ENCODE measurements around the gene ALPK1.

ALPK1 gene

DNA sequence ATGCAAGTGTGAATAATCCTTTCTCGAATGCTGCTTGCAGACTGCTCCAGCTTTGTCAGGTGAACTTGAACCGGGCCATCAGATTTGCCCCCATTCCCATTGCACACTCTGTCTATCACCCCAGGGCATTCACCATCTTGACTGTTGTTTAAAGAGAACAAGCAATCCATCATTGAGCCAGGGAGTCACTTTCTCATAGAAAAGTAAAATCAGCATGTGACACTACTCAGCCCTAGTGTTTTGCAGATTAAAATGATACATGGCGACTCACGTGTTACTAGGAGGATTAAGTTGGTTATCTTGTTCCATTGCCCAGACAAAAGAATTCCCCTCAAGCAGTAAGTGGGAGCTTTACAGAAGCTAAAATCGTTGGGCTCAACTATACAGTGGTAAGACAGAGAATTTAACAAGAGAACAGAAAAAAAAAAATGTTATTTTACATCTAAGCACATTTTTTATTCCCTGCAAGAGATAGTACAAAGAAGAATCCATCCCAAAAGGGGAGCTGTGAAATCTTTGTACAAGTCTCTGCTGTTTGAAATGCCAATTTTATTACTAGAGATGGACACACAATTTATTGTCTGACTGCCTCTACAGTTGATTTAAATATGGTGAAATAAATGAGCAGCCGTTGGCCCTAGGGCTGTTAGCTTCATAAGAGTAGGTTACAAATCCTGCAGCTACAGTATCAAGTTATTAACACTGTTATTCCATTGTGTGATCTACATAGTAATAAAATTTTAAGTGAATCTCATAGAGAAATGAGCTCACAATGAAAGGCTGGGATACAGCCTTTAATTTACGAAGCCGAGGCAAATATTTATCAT lies 151.3 kb downstream of the ALPK1 start:
- Mint-ChIP-seq H3K36me3 (ENCODE audit: low read depth) (peaks cover 14% of the 10 kb centered on the region), H3K4me1 (no peaks in the 10 kb centered on the region), H3K4me3 (no peak overlapping the region), H3K27ac (no peak overlapping the region), H3K27me3 (ENCODE audit: low read depth) (peaks cover 3% of the 10 kb centered on the region), H3K9me3 (peaks cover 21% of the 10 kb centered on the region)
- TF ChIP-seq, protein P1, sequence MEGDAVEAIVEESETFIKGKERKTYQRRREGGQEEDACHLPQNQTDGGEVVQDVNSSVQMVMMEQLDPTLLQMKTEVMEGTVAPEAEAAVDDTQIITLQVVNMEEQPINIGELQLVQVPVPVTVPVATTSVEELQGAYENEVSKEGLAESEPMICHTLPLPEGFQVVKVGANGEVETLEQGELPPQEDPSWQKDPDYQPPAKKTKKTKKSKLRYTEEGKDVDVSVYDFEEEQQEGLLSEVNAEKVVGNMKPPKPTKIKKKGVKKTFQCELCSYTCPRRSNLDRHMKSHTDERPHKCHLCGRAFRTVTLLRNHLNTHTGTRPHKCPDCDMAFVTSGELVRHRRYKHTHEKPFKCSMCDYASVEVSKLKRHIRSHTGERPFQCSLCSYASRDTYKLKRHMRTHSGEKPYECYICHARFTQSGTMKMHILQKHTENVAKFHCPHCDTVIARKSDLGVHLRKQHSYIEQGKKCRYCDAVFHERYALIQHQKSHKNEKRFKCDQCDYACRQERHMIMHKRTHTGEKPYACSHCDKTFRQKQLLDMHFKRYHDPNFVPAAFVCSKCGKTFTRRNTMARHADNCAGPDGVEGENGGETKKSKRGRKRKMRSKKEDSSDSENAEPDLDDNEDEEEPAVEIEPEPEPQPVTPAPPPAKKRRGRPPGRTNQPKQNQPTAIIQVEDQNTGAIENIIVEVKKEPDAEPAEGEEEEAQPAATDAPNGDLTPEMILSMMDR (IDR thresholded peaks at IDR 0.05; ENCODE audit: unreplicated experiment in 3 of 3): no peak

DNA sequence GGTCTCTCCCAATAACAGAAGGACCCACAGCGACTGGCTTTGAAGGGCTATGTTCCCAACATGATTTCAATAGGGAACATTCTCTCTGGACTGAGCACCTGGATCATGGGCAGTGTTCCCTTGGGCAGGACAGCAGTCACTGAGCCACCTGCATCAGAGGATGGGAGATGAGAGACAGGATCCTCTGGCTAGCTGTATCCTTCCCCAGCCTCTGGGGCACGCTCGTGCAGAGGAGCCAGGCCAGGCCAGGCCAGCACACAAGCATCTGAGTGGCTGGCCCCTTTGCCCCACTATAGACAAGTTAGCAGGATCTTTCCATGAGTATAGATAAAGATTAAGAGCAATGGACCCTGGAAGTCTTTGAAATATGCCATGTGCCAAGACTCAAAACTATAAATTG lies 152.5 kb downstream of the ALPK1 start:
- no peak overlapping the region for H3K27ac Mint-ChIP-seq
- peaks cover 8% of the 10 kb centered on the region for H3K36me3 Mint-ChIP-seq (ENCODE audit: low read depth)
- TF ChIP-seq, protein P1 (IDR thresholded peaks at IDR 0.05; ENCODE audit: unreplicated experiment in 3 of 3): no peak
- H3K4me3 Mint-ChIP-seq: no peak overlapping the region
- H3K9me3 Mint-ChIP-seq: peaks cover 14% of the 10 kb centered on the region
- H3K27me3 Mint-ChIP-seq (ENCODE audit: low read depth): peaks cover 3% of the 10 kb centered on the region
- H3K4me1 Mint-ChIP-seq: no peaks in the 10 kb centered on the region

DNA sequence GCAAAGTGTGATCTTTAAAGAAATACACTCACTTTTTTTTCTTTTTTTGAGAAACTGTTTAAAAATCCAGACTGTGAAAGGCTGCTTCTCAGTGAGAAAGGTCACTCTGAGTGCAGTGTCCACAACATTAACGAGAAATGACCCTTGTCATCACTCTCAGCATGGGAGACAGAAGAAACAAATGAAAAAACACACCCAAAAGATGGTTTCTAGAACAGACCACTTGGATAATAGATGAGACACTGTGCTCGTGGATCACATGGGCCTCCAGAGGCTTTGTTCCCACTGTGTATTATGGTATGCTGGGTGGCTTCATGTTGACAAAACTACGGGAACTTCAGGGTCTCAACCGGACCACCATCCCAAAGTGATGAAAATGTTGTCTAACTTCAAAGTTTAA lies 153.9 kb downstream of the ALPK1 start:
- no peak overlapping the region for H3K4me3 Mint-ChIP-seq

DNA sequence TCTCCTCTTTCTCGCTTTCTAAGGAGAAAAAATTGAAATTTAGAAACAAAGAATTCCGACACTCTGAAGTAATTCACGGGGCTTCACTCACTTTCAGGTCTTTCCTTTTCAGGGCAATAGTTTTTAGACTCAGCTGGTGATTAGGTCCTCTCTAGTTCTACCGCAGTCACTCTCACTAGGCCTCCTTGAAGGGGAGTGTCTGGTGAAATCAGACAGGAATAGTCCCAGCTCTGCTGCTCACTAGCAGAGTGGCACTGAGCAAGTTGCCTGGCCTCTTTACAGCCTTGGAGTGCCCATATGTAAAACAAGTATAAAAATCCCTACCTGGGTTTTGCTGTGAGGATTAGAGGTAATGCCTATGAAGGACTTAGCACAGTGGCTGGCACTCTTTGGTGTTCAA lies 154.7 kb downstream of the ALPK1 start:
- H3K36me3 Mint-ChIP-seq (ENCODE audit: low read depth): no peaks in the 10 kb centered on the region
- H3K9me3 Mint-ChIP-seq: peaks cover 9% of the 10 kb centered on the region
- H3K27me3 Mint-ChIP-seq (ENCODE audit: low read depth): peaks cover 1% of the 10 kb centered on the region
- no peak overlapping the region for H3K4me3 Mint-ChIP-seq
- H3K27ac Mint-ChIP-seq: no peak overlapping the region
- TF ChIP-seq, protein P1 (IDR thresholded peaks at IDR 0.05; ENCODE audit: unreplicated experiment in 3 of 3): no peak
- H3K4me1 Mint-ChIP-seq: no peaks in the 10 kb centered on the region

More for the DNA sequence above, 153.9 kb downstream of the ALPK1 start:
- H3K9me3 Mint-ChIP-seq: peaks cover 8% of the 10 kb centered on the region
- H3K27ac Mint-ChIP-seq: no peak overlapping the region
- TF ChIP-seq, protein P1 (IDR thresholded peaks at IDR 0.05; ENCODE audit: unreplicated experiment in 3 of 3): no peak
- no peaks in the 10 kb centered on the region for H3K36me3 Mint-ChIP-seq (ENCODE audit: low read depth)
- H3K4me1 Mint-ChIP-seq: no peaks in the 10 kb centered on the region
- H3K27me3 Mint-ChIP-seq (ENCODE audit: low read depth): no peaks in the 10 kb centered on the region

DNA sequence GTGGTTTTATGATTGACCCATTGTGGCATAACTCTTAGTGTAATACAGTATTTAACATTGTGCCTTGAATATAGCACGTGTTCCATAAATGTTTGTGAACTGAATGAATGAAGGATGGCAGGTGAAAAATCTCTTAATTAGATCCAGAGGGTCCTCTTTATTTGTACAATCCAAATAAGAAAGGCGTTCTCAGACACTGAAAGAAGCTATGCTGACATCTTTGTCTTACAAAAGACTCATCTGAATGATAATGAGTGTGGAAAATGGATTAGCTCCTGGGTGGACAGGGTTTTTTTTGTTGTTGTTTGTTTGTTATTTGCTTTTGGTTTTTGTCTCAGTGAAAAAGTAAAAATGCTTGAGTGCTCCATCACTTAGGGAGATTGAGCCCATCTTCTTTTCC lies 156.2 kb downstream of the ALPK1 start:
- H3K36me3 Mint-ChIP-seq (ENCODE audit: low read depth): no peaks in the 10 kb centered on the region
- H3K9me3 Mint-ChIP-seq: peaks cover 19% of the 10 kb centered on the region
- no peak overlapping the region for H3K27ac Mint-ChIP-seq
- peaks cover 7% of the 10 kb centered on the region for H3K27me3 Mint-ChIP-seq (ENCODE audit: low read depth)
- no peaks in the 10 kb centered on the region for H3K4me1 Mint-ChIP-seq
- TF ChIP-seq, protein P1 (IDR thresholded peaks at IDR 0.05; ENCODE audit: unreplicated experiment in 3 of 3): no peak
- no peak overlapping the region for H3K4me3 Mint-ChIP-seq

DNA sequence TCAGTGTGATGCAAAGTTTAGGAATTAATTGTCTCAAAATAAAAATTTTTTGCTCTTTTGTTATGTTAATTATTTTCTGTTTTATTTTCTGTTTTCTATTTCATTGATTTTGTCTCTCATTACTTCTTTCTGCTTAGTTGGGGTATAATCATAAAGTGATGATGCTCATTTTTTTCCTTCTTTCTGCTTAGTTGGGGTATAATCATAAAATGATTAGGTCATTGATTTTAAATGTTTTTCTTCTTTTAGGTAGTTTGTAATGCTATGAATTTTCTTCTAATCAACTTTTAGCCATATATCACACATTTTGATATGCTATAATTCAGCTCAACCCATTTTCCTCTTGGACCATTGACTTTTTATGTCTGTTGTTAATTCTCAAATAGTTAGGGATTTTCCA lies 175.1 kb downstream of the ALPK1 start:
- Mint-ChIP-seq H3K9me3 (peaks cover 8% of the 10 kb centered on the region), H3K36me3 (ENCODE audit: low read depth) (no peaks in the 10 kb centered on the region), H3K27me3 (ENCODE audit: low read depth) (no peaks in the 10 kb centered on the region), H3K4me3 (no peak overlapping the region), H3K27ac (no peak overlapping the region), H3K4me1 (no peaks in the 10 kb centered on the region)
- TF ChIP-seq, protein P1 (IDR thresholded peaks at IDR 0.05; ENCODE audit: unreplicated experiment in 3 of 3): no peak

All from nephron (organoid).